ENCODE results near the gene CYP19A1.
A peak's percentile ranks its signal among the peaks of the same experiment; 100 is the strongest.
"Not testable (repeated sequence)": the region's sequence is repeated elsewhere in the genome, so short reads cannot be mapped to it uniquely, and the experiment has no call there.

CYP19A1 gene

GRCh38 chr15:51262463-51262862, 75.9 kb downstream of the CYP19A1 start:
- no peak for DNase-seq (ENCODE audit: low read depth in 2 of 2)

- not testable (repeated sequence) for DNase-seq (ENCODE audit: low read depth in 2 of 2)
Measured at GRCh38 chr15:51261113-51261512, 77.3 kb downstream of the CYP19A1 start.

- peak; percentile 89 to 90 for DNase-seq (ENCODE audit: low read depth in 2 of 2)
Measured at GRCh38 chr15:51260202-51260601, 78.2 kb downstream of the CYP19A1 start.

- DNase-seq (ENCODE audit: low read depth in 2 of 2), result no peak
Measured at GRCh38 chr15:51255533-51255932, 82.9 kb downstream of the CYP19A1 start.

GRCh38 chr15:51253366-51253765, 85.0 kb downstream of the CYP19A1 start:
- DNase-seq (ENCODE audit: low read depth in 2 of 2), result no peak

GRCh38 chr15:51252671-51253070, 85.7 kb downstream of the CYP19A1 start:
- no peak for DNase-seq (ENCODE audit: low read depth in 2 of 2)

GRCh38 chr15:51251556-51251955, 86.8 kb downstream of the CYP19A1 start:
- DNase-seq (ENCODE audit: low read depth in 2 of 2), result no peak

GRCh38 chr15:51250217-51251011, 88.0 kb downstream of the CYP19A1 start:
- DNase-seq (ENCODE audit: low read depth in 2 of 2), result no peak

GRCh38 chr15:51245628-51246027, 92.8 kb downstream of the CYP19A1 start:
- no peak for DNase-seq (ENCODE audit: low read depth in 2 of 2)

GRCh38 chr15:51244423-51244869, 94.0 kb downstream of the CYP19A1 start:
- peak in 1 of 2 experiments; percentile 35 for DNase-seq (ENCODE audit: low read depth in 2 of 2)

- DNase-seq (ENCODE audit: low read depth in 2 of 2), result no peak
Measured at GRCh38 chr15:51243774-51244173, 94.6 kb downstream of the CYP19A1 start.

- no peak for DNase-seq (ENCODE audit: low read depth in 2 of 2)
Measured at GRCh38 chr15:51240066-51240465, 98.3 kb downstream of the CYP19A1 start.

- no peak for DNase-seq (ENCODE audit: low read depth in 2 of 2)
Measured at GRCh38 chr15:51237816-51238215, 100.6 kb downstream of the CYP19A1 start.

- no peak for DNase-seq (ENCODE audit: low read depth in 2 of 2)
Measured at GRCh38 chr15:51234176-51234927, 104.0 kb downstream of the CYP19A1 start.

GRCh38 chr15:51232581-51232980, 105.8 kb downstream of the CYP19A1 start:
- no peak for DNase-seq (ENCODE audit: low read depth in 2 of 2)

- no peak for DNase-seq (ENCODE audit: low read depth in 2 of 2)
Measured at GRCh38 chr15:51229907-51230330, 108.5 kb downstream of the CYP19A1 start.

- peak; percentile 49 to 61 for DNase-seq (ENCODE audit: low read depth in 2 of 2)
Measured at GRCh38 chr15:51227940-51228732, 110.3 kb downstream of the CYP19A1 start.

- DNase-seq (ENCODE audit: low read depth in 2 of 2), result no peak
Measured at GRCh38 chr15:51226576-51227210, 111.7 kb downstream of the CYP19A1 start.

- DNase-seq (ENCODE audit: low read depth in 2 of 2), result no peak
Measured at GRCh38 chr15:51224428-51224827, 114.0 kb downstream of the CYP19A1 start.

GRCh38 chr15:51223771-51224229, 114.6 kb downstream of the CYP19A1 start:
- peak; percentile 89 for DNase-seq (ENCODE audit: low read depth in 2 of 2)

- peak; percentile 65 to 68 for DNase-seq (ENCODE audit: low read depth in 2 of 2)
Measured at GRCh38 chr15:51218299-51218938, 120.0 kb downstream of the CYP19A1 start.
